Tibial artery (tissue), 4 donors: ENCODE results near the gene USP34.

ENCODE experiments used
- DNase-seq, 2 donors: peaks; one replicate each; pipeline ENCODE4 v3.0.0-alpha.2; 2019
- H3K27ac ChIP-seq, 2 donors: fragments of 200-600 bp; sonication (generic) in 1 of 2; 1 replicate in 1 of 2; 2 replicates in 1 of 2; pipeline ENCODE4 v1.5.1; 2018 to 2019; ENCODE audit warnings: mild to moderate bottlenecking in 1 of 2
- H3K27me3 ChIP-seq, 2 donors: fragments of 200-600 bp; sonication (generic) in 1 of 2; one replicate each; pipeline versions ENCODE4 v1.5.1 to v1.6.0; 2016 to 2019
- H3K36me3 ChIP-seq, 3 donors: fragments of 200-600 bp; sonication (generic) in 2 of 3; one replicate each; pipeline ENCODE4 v1.5.1; 2016 to 2019; ENCODE audit warnings: mild to moderate bottlenecking in 2 of 3
- H3K4me1 ChIP-seq, 4 donors: fragments of 200-600 bp; sonication (generic) in 2 of 4; 1 replicate in 3 of 4; 2 replicates in 1 of 4; pipeline ENCODE4 v1.5.1; 2016 to 2019
- H3K4me3 ChIP-seq, 2 donors: fragments of 200-600 bp; sonication (generic) in 1 of 2; 1 replicate in 1 of 2; 2 replicates in 1 of 2; pipeline ENCODE4 v1.5.1; 2018 to 2019; ENCODE audit warnings: mild to moderate bottlenecking in 2 of 2
- H3K9me3 ChIP-seq, 3 donors: fragments of 200-600 bp; sonication (generic) in 1 of 3; one replicate each; pipeline ENCODE4 v1.5.1; 2016 to 2019
- CTCF ChIP-seq, 2 experiments: fragments of 200-600 bp in 1 of 2; fragments of 450-650 bp in 1 of 2; IDR thresholded peaks; one replicate each; pipeline ENCODE4 v1.5.1; 2017 to 2019; ENCODE audit warnings: antibody characterized with exemption in 2 of 2, mild to moderate bottlenecking in 1 of 2, moderate library complexity in 1 of 2
- intact Hi-C: fragments of 100-400 bp; cut with DNase I; formaldehyde crosslinking; loops from one replicate; pipeline ENCODE4 v1.15.0; 2023; ENCODE audit warnings: low total_unique reads

The USP34 gene

GRCh38 chr2:61275575-61276184, 195.2 kb downstream of the USP34 start:
- Histone ChIP-seq H3K27ac (no peak overlapping the region), H3K36me3 (peaks cover 25 to 68% (median 36%) of the 10 kb centered on the region in 3 donors), H3K9me3 (no peaks in the 10 kb centered on the region), H3K4me3 (no peak overlapping the region), H3K4me1 (no peaks in the 10 kb centered on the region), H3K27me3 (no peaks in the 10 kb centered on the region)
- no peak for DNase-seq
- intact Hi-C loops: no loop called here
- TF ChIP-seq CTCF (IDR thresholded peaks at IDR 0.05): no peak

- intact Hi-C loops: no loop called here
- no peaks in the 10 kb centered on the region for H3K4me1 ChIP-seq
- H3K4me3 ChIP-seq: no peak overlapping the region
- no peaks in the 10 kb centered on the region for H3K27me3 ChIP-seq
- no peak for TF ChIP-seq CTCF (IDR thresholded peaks at IDR 0.05)
- H3K36me3 ChIP-seq: peaks cover 24 to 66% (median 30%) of the 10 kb centered on the region in 3 donors
- no peak for DNase-seq
- H3K27ac ChIP-seq: no peak overlapping the region
- H3K9me3 ChIP-seq: no peaks in the 10 kb centered on the region
Observed at GRCh38 chr2:61272421-61273070, 198.3 kb downstream of the USP34 start.

- TF ChIP-seq CTCF (IDR thresholded peaks at IDR 0.05): no peak
- DNase-seq: no peak
- no peak overlapping the region for H3K27ac ChIP-seq
- intact Hi-C loops: no loop called here
- H3K27me3 ChIP-seq: no peaks in the 10 kb centered on the region
- H3K36me3 ChIP-seq: peaks cover 30 to 77% (median 39%) of the 10 kb centered on the region in 3 donors
- H3K9me3 ChIP-seq: no peaks in the 10 kb centered on the region
- no peaks in the 10 kb centered on the region for H3K4me1 ChIP-seq
- no peak overlapping the region for H3K4me3 ChIP-seq
Observed at GRCh38 chr2:61268249-61268648, 202.6 kb downstream of the USP34 start.

GRCh38 chr2:61266632-61267505, 204.0 kb downstream of the USP34 start:
- intact Hi-C loops: no loop called here
- no peaks in the 10 kb centered on the region for H3K4me1 ChIP-seq
- no peak overlapping the region for H3K4me3 ChIP-seq
- H3K27ac ChIP-seq: no peak overlapping the region
- DNase-seq: no peak
- TF ChIP-seq CTCF (IDR thresholded peaks at IDR 0.05): no peak
- no peaks in the 10 kb centered on the region for H3K9me3 ChIP-seq
- H3K27me3 ChIP-seq: no peaks in the 10 kb centered on the region
- H3K36me3 ChIP-seq: peaks cover 30 to 79% (median 39%) of the 10 kb centered on the region in 3 donors

- TF ChIP-seq CTCF (IDR thresholded peaks at IDR 0.05): no peak
- no peaks in the 10 kb centered on the region for H3K9me3 ChIP-seq
- DNase-seq: no peak
- H3K4me1 ChIP-seq: no peaks in the 10 kb centered on the region
- no peak overlapping the region for H3K27ac ChIP-seq
- intact Hi-C loops: no loop called here
- H3K36me3 ChIP-seq: peaks cover 28 to 65% (median 39%) of the 10 kb centered on the region in 3 donors
- no peak overlapping the region for H3K4me3 ChIP-seq
- H3K27me3 ChIP-seq: no peaks in the 10 kb centered on the region
Observed at GRCh38 chr2:61263830-61264229, 207.1 kb downstream of the USP34 start.
